GM21381 (cell line): ENCODE data around the gene IQCE.

Source experiments
- ATAC-seq: cut with Tn5 transposase; IDR thresholded peaks from one replicate; pipeline ENCODE4 v1.9.1; 2021; ENCODE audit warnings: mild to moderate bottlenecking, moderate library complexity; ENCODE audit not compliant: unreplicated experiment

Gene IQCE

DNA sequence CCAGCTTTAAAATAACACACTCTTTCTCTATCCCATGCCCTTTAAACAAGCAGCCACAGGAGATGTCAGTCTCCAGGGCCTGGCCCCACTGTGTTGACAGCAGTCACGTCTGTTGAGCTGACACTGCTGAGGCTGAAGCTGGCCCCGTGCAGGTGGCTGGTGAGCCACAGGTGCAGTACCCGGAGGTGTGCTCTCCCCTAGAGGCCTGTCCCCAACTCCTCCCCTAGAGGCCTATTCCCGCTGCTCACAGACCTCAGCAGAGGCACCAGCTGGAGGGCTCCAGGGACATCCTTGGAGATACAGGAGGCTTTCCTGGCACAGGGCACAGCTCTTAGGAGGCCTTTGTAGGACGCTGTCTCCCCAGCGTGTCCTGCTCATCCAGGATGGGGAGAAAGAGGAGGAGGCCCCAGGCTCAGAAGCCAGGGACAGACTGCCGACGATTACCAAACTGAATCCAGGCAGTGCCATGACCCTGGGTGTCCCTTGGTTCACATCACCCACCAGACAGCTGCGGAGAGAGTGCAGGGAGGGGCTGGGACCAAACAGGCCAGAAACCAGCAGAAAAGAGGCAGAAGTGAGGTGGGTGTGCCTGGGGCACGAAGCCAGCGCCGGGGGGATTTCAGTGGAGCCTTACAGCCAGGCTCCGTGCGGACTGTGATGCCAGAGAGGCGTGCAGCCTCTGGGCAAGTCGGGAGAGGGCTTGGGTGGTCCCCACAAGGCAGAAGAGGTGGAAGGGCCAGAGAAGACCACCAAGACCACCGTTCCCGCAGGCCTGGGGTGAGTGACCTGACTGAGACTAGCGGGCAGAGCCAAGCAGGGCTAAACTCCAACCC lies 54.5 kb downstream of the IQCE start:
- no peak for ATAC-seq

- no peak for ATAC-seq
Observed at GRCh38 chr7:2613931-2614600, 55.3 kb downstream of the IQCE start.

GRCh38 chr7:2614631-2615330 lies 56.0 kb downstream of the IQCE start:
- ATAC-seq, result no peak

DNA sequence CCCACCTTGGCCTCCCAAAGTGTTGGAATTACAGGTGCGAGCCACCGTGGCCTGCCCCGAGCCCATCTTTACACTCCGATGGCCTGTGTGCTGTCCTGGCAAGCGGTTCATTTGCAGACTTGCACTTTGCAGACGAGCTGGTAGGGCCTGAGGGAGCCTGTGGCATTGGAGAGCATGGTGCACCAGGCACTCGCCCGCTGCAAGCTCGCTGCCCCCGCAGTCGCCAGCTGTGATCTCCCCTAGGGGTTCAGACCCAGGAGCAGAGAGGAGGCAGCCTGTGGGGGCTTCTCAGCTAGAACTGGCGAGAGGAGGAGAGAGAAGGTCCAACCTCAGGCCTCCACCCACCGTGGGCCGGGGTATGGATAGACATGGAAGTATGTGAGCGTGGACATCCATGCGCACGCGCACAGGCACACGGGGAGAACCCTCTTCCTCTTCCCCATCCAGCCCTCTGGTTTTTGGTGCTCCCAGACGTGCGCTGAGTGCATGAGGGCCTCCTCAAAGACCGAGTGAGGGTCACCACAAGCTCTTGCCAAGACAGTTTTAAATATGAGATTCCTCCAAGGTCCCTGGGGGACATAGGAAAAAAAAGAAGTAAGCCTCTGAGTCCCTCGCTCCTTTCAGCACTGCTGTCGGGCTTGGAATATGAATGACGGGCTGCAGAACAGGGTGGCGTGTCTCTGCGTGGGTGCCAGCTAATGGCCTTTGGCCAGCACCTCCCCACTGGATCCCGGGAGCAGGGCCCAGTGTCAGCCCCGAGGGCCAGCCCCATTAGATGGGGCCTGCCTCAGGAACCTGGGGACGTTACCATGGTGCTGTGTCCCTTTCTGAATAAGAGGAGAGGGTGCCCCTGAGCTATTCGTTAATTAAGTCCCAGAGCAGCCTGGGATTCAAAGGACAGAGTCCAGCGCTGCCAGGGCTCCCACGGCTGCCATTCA lies 57.9 kb downstream of the IQCE start:
- no peak for ATAC-seq

DNA sequence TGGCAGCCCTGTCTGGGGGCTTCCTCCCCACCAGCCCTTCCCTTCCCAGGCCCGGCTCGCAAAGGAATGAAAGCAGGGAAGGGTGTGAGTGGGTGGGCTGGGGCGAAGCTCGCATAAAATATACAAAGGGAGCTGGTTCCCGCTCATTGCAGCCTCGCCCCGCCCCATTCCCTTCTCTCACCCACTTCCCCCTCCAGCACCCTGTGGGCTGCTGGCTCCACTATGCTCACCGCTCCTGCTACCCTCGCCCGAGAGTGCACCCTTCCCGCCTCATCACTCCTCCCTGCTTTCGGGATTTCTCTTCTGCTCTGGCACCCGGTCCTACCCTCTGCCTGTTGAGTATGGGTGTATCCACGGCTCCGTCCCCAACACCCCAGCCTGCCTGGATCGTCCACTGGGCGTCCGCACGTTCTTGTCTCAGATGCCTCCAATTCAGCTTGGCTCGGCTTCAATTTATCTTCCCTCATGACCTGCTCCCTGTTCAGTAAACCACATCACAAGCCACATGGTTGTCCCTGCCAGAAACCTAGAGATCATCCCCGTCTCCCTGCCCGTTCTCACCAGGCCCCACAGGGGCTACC lies 58.6 kb downstream of the IQCE start:
- ATAC-seq, result no peak

DNA sequence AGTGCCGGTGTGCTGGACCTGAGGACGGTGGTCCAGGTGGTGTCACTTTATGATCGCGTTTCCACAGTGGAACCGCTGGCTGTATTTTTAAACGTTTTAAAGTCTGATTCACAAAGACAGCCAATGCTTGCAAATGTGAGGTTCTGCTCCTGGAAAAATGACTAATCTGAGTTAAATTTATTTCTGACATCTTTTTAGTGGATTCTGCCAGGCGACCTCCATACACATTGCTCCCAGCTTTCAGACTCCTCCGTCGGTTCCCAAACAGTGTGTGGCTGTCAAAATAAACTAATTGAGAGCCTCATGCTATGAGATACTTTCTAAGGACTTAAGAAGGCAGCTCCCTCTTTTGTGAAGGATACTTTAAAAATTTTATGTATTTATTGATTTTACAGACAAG lies 60.3 kb downstream of the IQCE start:
- no peak for ATAC-seq

- no peak for ATAC-seq
Observed at GRCh38 chr7:2621061-2621828, 62.5 kb downstream of the IQCE start.

DNA sequence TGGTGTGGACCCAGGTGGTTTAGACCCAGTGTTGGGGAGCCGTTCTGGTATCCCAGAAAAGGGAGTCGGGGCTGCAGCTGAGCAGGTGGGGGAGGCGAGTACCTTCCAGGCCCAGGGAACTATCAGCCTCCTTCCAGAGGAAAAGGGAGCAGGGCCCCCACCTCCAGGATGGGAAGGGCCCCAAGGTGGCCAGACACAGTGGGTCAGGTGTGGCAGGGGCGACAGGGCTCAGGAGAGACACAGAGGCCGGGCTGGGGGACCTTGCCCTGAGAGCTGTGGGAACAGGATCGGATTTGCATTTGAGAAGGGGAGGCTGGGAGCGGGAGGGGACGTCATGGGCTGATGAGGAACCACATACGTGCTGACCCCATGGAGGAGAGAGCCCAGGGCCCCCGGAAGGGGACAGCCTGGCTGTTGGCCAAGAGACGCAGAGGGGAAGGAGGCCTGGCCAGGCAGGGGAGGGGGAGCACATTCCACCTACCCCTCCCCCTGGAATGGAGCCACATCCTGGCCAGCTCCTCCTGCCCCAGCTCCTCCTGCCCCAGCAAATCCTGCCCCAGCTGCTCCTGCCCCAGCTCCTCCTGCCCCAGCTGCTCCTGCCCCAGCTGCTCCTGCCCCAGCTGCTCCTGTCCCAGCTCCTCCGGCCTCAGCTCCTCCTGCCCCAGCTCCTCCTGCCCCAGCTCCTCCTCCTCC lies 63.3 kb downstream of the IQCE start:
- ATAC-seq, result no peak

GRCh38 chr7:2622869-2623697 lies 64.3 kb downstream of the IQCE start:
- no peak for ATAC-seq

GRCh38 chr7:2623698-2624014 lies 64.9 kb downstream of the IQCE start:
- no peak for ATAC-seq

DNA sequence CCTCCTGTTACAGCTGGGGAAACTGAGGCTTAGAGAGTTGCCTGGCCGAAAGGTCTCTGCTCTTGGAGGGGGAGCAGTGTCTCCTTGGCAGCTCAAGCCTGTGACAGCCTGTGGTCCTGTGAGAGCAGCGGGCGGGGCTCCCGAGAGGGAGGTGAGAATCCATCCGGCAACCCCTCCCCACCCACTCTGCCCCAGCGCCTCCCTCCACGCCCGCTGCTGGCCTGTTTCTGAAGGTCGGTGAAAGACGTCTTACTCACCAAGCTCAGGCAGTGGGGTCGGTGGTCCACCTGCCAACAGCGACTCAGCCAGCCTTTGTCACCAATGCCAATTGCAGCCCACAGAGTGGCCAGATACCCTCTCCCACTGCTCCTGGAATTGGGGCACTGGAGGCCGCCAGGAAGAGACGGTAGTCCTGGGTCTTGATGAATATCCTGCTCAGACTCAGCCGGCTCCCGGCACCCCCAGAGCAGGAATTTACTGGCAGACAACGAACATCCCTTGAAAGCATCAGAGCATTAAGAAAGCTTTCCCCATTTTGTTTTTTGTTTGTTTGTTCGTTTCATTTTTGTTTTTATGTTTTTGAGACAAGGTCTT lies 65.6 kb downstream of the IQCE start:
- no peak for ATAC-seq

GRCh38 chr7:2626498-2627117 lies 67.8 kb downstream of the IQCE start:
- no peak for ATAC-seq

GRCh38 chr7:2627258-2628129 lies 68.7 kb downstream of the IQCE start:
- no peak for ATAC-seq

- no peak for ATAC-seq
Observed at GRCh38 chr7:2628130-2628482, 69.3 kb downstream of the IQCE start.

DNA sequence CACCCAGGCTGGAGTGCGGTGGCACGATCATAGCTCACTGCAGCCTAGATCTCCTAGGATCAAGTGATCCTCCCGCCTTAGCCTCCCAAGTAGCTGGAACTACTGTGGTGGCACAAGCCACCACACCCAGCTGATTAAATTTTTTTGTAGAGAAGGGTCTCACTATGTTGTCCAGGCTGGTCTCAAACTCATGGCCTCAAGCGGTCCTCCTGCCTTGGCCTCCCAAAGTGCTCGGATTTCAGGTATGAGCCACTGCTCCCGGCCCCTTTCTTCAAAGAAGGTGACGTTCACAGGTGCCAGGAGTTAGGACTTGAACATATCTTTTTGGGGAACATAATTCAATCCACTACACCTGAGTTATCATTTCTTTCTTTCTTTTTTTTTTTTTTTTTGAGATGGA lies 70.1 kb downstream of the IQCE start:
- no peak for ATAC-seq
